Ammon's horn (tissue), 1 donor: ENCODE measurements around the gene SLC25A24.
"Not testable (repeated sequence)": the region's sequence is repeated elsewhere in the genome, so short reads cannot be mapped to it uniquely, and the experiment has no call there.

Experiments
- DNase-seq: peaks from one replicate; pipeline ENCODE4 v3.0.0-alpha.2; 2016; ENCODE audit warnings: low spot score

SLC25A24 gene

DNA sequence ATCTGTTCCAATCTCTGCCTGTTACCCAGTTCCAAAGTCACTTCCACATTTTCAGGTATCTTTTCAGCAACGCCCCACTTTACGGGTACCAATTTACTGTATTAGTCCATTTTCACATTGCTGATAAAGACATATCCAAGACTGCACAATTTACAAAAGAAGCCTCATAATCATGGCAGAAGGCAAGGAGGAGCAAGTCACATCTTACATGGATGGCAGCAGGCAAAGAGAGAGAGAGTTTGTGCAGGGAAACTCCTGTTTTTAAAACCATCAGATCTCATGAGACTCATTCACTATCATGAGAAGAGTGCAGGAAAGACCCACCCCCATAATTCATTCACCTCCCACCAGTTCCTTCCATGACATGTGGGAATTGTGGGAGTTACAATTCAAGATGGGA is 67.0 kb downstream of the SLC25A24 start:
- DNase-seq: not testable (repeated sequence)

DNA sequence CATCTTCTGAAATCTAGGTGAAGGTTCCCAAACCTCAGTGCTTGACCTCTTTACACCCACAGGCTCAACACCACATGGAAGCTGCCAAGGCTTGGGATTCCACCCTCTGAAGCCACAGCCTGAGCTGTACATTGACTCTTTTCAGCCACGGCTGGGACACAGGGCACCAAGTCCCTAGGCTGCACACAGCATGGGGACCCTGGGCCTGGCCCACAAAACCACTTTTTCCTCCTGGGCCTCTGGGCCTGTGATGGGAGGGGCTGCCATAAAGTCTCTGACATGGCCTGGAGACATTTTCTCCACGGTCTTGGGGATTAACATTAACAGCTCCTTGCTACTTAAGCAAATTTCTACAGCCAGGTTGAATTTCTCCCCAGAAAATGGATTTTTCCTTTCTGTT is 67.8 kb downstream of the SLC25A24 start:
- not testable (repeated sequence) for DNase-seq

DNA sequence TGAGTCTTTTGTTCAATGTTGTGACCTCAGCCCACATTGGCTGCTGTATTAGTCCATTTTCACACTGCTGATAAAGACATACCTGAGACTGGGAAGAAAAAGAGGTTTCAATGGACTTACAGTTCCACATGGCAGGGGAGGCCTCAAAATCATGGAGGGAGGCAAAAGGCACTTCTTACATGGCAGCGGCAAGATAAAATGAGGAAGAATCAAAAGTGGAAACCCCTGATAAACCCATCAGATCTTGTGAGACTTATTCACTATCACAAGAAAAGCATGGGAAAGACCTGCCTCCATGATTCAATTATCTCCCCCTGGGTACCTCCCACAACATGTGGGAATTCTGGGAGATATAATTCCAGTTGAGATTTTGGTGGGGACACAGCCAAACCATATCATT is 68.9 kb downstream of the SLC25A24 start:
- not testable (repeated sequence) for DNase-seq

DNA sequence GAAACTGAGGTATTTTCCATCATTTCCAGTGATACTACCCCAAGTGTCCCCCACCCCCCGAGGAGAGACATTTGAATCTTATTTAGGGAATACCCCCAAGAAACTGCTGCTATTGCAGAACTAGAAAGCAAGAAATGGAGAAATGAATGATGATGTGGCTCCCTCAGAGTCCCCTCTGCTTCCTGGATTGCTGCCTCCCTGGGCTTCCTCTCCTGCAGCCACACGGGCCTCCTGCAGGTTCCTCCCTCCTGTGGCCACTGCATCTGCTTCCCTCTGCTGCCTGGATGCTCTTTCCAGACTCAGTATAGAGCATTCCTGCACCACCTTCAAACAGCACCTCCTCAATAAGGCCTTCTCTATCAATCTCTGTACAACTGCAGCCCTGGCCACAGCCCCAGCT is 69.3 kb downstream of the SLC25A24 start:
- no peak for DNase-seq

DNA sequence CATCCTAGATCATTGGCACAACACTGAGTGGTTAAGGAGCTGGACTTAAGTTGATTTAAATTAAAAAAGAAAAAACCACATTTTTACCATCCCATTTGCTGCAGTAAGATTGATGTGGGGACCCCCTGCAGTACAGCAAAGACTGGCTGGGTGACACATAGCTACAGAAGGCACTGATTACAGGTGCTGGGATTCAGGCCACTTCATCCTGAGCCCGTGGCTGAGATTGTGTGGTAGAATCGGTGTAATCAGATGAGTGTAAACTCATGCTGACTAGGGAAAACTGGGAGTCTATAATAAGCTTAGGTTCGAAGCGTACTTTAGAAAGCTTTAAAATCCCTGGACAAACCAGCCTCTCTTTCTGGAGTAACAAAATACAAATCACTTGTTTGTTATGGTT is 70.1 kb downstream of the SLC25A24 start:
- DNase-seq: no peak

DNA sequence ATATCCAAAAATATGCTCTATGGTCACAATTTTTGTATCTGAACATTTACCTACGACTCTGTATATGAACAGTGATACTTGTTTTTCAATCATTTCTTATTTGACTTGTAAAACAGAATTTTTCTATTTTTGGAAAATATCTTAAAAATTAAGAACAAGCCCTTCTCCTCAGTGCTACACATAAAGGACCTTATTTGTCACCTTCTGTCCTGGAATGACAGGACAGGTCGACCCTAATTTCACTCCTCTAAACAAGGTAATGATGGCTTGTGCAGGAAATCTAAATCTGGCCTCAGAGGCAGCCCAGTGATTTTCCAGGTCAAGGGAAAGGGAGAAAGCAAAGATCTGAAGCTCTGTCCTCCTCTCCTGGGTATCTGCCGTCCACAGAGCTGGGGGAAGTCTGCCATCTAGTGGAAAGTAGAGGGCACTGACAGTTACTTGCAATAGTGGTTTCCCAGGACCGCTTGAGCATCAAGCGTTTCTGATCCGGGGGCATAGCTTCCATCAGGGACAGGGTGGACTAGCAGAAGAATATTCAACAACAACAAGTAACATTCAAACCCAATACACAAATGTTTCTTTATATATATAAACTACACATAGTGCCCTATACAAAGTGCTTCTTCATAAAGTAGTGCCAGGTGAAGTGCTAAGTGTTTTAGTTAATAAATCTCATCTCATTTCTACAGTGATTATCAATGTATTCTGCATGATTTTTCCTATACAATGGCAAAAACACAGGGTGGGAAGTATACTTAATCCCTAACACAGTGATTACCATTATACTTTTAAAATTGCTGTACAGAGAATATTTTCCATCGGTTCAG is 74.6 kb downstream of the SLC25A24 start:
- DNase-seq: peak; percentile 92

- no peak for DNase-seq
Observed at GRCh38 chr1:108124622-108125311, 75.4 kb downstream of the SLC25A24 start.

DNA sequence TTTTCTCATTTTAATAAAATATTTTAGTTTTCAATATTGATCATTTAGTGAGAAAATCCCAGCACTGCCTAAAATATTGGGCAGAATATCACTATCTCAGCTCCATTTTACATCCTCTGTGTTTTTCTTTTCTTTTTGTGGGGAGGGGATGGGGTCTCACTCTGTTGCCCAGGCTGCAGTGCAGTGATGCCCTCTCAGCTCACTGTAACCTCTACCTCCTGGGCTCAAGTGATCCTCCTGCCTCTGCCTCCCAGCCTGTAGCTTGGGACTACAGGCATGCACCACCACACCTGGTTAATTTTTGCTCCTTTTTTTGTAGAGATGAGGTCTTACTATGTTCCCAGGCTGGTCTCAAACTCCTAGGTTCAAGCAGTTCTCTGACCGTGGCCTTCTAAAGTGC is 76.1 kb downstream of the SLC25A24 start:
- no peak for DNase-seq

DNA sequence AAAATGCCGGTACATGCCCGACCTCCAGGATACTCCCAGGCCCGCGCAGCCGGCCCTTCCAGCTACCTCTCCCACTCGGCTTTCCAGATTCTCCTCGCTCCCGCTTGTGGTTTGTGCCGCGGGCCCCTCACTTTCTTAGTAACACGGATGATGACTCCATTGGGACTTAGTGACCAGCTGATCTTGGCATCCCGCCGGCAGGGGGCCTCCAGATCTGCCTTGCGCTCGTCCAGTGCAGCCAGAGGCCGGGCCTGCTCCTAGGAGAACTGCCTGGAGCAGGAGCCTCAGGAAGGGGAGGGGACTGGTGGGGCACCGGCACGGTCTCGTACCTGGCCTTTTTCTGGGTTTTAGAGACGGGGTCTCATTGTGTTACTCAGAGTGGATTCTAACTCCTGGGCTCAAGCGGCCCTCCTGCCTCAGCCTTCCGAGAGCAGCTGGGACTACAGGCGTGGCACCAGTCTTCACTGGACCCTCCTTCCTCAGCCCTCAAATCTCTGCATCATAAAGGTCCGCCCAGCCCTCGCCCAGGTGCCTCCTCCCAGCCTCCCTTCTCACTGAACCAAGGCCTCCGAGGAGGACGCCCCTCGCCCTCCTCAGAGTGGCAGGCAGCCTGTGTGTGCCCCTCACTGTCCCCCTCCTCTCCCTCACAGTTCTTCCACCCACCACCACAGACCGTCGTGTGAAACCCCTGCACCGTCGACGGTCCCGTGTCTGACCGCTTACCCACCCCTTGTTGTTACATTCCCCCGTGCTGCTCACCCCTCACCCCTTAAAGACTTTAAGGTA is 78.6 kb downstream of the SLC25A24 start:
- no peak for DNase-seq

DNA sequence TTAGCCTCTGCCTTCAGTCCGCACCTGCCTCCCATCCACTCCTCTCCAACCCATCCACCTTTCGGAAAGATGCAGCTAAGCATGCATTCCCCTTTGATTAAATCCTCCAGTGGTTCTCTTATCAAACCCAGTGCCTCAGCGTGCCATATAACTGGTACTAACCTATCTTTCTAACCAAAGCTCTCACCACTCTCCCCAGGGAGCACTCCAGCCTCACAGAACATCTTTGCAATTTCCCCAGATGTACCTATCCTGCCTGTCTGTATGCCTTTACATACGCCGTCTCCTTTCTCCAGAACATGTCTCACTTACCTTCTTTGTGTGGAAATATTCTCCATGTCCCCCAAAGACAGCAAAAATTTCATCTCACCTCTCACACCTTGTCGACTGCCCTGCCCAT is 80.0 kb downstream of the SLC25A24 start:
- DNase-seq: no peak

- no peak for DNase-seq
Observed at GRCh38 chr1:108119500-108119899, 80.6 kb downstream of the SLC25A24 start.

DNA sequence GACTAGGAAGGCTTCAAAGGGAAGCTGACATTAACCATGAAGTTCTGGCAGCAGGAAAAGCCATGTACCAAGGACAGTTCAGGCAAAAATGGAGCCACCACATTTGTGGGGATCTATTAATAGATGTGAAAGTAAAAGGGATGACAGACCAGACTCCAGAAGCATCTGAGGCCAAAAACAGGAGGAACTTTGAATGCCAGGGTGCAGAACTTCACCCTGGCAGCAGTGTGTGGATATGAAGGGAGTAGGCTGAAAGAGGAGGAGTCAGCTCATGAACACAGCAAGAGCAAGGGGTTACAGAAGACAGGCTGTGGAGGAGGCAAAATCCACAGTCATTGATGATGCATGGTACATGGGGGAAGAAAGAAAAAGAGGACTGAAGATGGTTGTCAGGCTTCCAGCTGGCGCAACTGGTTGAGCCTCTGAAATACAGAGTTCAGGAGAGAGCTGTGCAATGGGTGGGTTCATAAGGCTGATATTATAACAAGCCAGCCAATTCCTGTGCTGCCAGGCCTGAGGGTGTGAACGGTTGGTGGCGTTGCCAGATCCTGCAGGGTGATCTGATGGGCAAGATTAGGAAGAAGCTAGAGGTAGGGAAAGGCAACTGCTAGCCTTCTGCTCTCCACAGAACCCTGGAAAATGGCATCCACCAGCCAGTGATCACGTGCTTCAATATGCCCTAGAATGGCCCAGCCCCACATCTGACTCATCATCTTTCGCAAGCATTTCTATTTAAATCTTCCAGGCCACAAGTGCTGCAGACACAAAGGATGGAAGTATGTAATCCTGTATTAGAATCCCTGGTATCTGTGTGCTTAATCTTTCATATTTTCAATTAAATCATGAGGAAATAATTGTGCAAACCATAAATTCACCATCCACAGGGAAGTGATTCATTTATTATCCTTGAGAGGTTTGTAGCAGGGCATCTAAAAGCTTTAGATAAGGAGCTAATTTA is 81.9 kb downstream of the SLC25A24 start:
- no peak for DNase-seq

- no peak for DNase-seq
Observed at GRCh38 chr1:108117237-108117636, 82.9 kb downstream of the SLC25A24 start.

DNA sequence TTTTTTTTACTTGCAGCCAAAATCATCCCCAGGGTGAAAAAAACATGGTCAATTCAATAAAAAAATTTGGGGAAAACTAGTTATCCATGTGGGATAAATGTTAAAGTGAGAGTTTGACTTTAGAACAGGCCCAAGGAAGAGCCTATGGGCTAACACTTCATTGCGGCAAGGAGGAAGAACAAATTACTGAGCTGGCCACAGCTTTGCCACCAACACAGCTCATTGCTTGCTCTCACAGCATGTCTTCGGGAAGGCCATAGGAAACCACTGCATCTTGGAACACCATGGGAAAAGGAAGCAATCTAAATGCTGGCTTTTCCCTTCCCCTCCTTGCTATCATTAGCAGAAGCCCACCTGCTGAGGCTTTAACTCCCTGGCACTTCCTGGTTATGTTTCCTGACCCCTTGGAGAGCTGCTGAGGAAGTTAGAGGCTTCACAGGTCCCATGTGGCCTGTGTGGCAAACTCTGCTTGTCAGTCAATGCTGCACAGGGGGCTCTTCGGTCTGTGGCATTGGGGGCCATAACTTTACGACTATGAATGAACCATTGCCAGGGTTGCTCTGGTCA is 86.0 kb downstream of the SLC25A24 start:
- no peak for DNase-seq

GRCh38 chr1:108113496-108113895 is 86.6 kb downstream of the SLC25A24 start:
- DNase-seq: no peak

GRCh38 chr1:108109295-108109973 is 90.7 kb downstream of the SLC25A24 start:
- no peak for DNase-seq

GRCh38 chr1:108108119-108108518 is 92.0 kb downstream of the SLC25A24 start:
- no peak for DNase-seq

- DNase-seq: no peak
Observed at GRCh38 chr1:108107658-108108057, 92.5 kb downstream of the SLC25A24 start.

DNA sequence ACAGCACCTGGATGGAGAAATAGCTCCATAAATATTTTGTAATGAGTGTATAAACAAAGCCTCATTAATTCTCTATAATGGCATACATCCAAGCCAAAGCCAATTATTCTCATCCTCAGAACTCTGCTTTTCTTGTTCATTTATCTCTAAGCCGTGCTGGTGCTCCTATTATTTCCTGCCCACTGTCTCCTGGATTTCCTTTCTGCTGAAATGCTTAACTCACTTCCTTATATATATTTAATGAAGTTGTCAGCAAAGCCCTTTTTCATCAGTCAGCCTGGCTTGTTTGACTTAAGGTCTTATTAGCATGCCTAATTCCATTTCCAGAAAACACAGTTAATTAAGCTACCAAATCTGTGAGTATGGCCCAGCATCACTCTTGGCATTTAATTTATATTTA is 93.4 kb downstream of the SLC25A24 start:
- DNase-seq: no peak

DNA sequence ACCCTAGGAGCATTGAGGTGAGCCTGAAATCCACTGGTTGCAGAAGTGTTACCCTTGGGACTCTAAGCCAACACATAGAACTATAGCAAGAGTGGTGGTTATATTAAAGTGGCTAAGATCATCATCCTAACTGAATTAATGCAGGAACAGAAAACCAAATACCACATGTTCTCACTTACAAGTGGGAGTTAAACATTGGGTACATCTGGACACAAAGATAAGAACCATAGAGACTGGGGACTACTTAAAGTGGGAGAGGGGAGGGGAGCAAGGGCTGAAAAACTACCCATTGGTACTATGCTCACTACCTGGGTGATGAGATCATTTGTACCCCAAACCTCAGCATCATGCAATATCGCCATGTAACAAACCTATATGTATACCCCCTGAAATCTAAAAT is 100.0 kb downstream of the SLC25A24 start:
- DNase-seq: no peak

DNA sequence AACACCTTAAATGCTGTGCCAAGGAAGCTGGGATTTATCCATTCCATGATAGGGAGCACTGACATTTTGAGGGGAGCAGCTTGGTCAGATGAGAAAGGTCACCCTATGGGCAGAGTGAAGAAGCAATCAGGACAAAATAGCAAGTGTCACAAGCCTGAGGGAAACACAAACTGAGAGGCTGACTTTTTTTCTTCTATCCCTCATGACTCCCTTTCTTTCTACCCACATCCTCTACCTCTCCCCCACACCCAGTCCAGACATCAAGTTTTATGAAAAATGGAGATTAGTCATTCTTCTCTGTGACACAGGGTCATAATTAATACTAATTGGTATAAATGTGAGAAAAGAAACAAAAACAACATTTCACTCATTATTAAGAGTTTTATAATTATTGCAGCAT is 103.1 kb downstream of the SLC25A24 start:
- no peak for DNase-seq
